ENCODE measurements around the gene PBX2. TPM values are rescaled to one million over a fixed set of nuclear protein-coding genes. Genes with fewer than 3 reads are reported as not detected.

PBX2 gene
- polyA plus RNA-seq (2013, experiment 1 of 2) = 227 TPM
- polyA plus RNA-seq (2013, experiment 2 of 2) = 188 TPM

- Histone ChIP-seq H3K4me1 (ENCODE audit: control insufficient read depth, insufficient read depth, low read length, poor library complexity, severe bottlenecking) (peaks cover 59% of the 10 kb centered on the region), H3K4me3 (ENCODE audit: extremely low read depth, insufficient read depth, low read length, poor library complexity, severe bottlenecking) (peak within 1 kb of the TSS; percentile 74), H3K36me3 (ENCODE audit: control insufficient read depth, insufficient read depth, low read length) (peaks cover 34% of the 10 kb centered on the region), H3K27ac (ENCODE audit: low read depth, low read length, severe bottlenecking) (peak within 1 kb of the TSS; percentile 82), H3K9me3 (ENCODE audit: control insufficient read depth, low read length) (no peaks in the 10 kb centered on the region)
- 0% methylated on average over 4 to 7 of the region's 23 CpGs for WGBS, 2 experiments (ENCODE audit: insufficient coverage in 2 of 2)
These were observed at the start of gene PBX2 for GRCh38 chr6:32190054-32190851. Gene PBX2 (minus strand): TSS chr6:32190202. CDS start chr6:32189915, 287 bp downstream.

GRCh38 chr6:32239462-32239861 lies 49.5 kb upstream of the PBX2 start:
- Histone ChIP-seq H3K4me1 (ENCODE audit: control insufficient read depth, insufficient read depth, low read length, poor library complexity, severe bottlenecking) (no peaks in the 10 kb centered on the region), H3K9me3 (ENCODE audit: control insufficient read depth, low read length) (no peaks in the 10 kb centered on the region), H3K36me3 (ENCODE audit: control insufficient read depth, insufficient read depth, low read length) (no peaks in the 10 kb centered on the region), H3K27ac (ENCODE audit: low read depth, low read length, severe bottlenecking) (no peak overlapping the region), H3K4me3 (ENCODE audit: extremely low read depth, insufficient read depth, low read length, poor library complexity, severe bottlenecking) (no peak overlapping the region)
- no CpG with 5 or more reads among the region's 2 CpGs for WGBS, 2 experiments (ENCODE audit: insufficient coverage in 2 of 2)

- 69 to 70% methylated on average over 2 of the region's 4 CpGs for WGBS, 2 experiments (ENCODE audit: insufficient coverage in 2 of 2)
- H3K4me3 ChIP-seq (ENCODE audit: extremely low read depth, insufficient read depth, low read length, poor library complexity, severe bottlenecking) = no peak overlapping the region
- H3K36me3 ChIP-seq (ENCODE audit: control insufficient read depth, insufficient read depth, low read length) = no peaks in the 10 kb centered on the region
- no peak overlapping the region for H3K27ac ChIP-seq (ENCODE audit: low read depth, low read length, severe bottlenecking)
- no peaks in the 10 kb centered on the region for H3K9me3 ChIP-seq (ENCODE audit: control insufficient read depth, low read length)
- no peaks in the 10 kb centered on the region for H3K4me1 ChIP-seq (ENCODE audit: control insufficient read depth, insufficient read depth, low read length, poor library complexity, severe bottlenecking)
These were observed 44.9 kb upstream of the PBX2 start for GRCh38 chr6:32234934-32235333.

GRCh38 chr6:32226434-32226833 lies 36.4 kb upstream of the PBX2 start:
- H3K4me1 ChIP-seq (ENCODE audit: control insufficient read depth, insufficient read depth, low read length, poor library complexity, severe bottlenecking) = no peaks in the 10 kb centered on the region
- H3K36me3 ChIP-seq (ENCODE audit: control insufficient read depth, insufficient read depth, low read length) = no peaks in the 10 kb centered on the region
- no peak overlapping the region for H3K4me3 ChIP-seq (ENCODE audit: extremely low read depth, insufficient read depth, low read length, poor library complexity, severe bottlenecking)
- H3K27ac ChIP-seq (ENCODE audit: low read depth, low read length, severe bottlenecking) = no peak overlapping the region
- WGBS, 2 experiments (ENCODE audit: insufficient coverage in 2 of 2) = 93 to 100% methylated on average over 1 to 7 of the region's 7 CpGs
- H3K9me3 ChIP-seq (ENCODE audit: control insufficient read depth, low read length) = no peaks in the 10 kb centered on the region

GRCh38 chr6:32224696-32225095 lies 34.7 kb upstream of the PBX2 start:
- H3K4me1 ChIP-seq (ENCODE audit: control insufficient read depth, insufficient read depth, low read length, poor library complexity, severe bottlenecking) = no peaks in the 10 kb centered on the region
- H3K36me3 ChIP-seq (ENCODE audit: control insufficient read depth, insufficient read depth, low read length) = no peaks in the 10 kb centered on the region
- WGBS, 2 experiments (ENCODE audit: insufficient coverage in 2 of 2) = 100% methylated on average over 1 of the region's 2 CpGs
- no peak overlapping the region for H3K4me3 ChIP-seq (ENCODE audit: extremely low read depth, insufficient read depth, low read length, poor library complexity, severe bottlenecking)
- H3K9me3 ChIP-seq (ENCODE audit: control insufficient read depth, low read length) = no peaks in the 10 kb centered on the region
- no peak overlapping the region for H3K27ac ChIP-seq (ENCODE audit: low read depth, low read length, severe bottlenecking)

- no peaks in the 10 kb centered on the region for H3K36me3 ChIP-seq (ENCODE audit: control insufficient read depth, insufficient read depth, low read length)
- no peaks in the 10 kb centered on the region for H3K9me3 ChIP-seq (ENCODE audit: control insufficient read depth, low read length)
- no peaks in the 10 kb centered on the region for H3K4me1 ChIP-seq (ENCODE audit: control insufficient read depth, insufficient read depth, low read length, poor library complexity, severe bottlenecking)
- H3K4me3 ChIP-seq (ENCODE audit: extremely low read depth, insufficient read depth, low read length, poor library complexity, severe bottlenecking) = peak within 1 kb of the TSS; percentile 9
- WGBS, 2 experiments (ENCODE audit: insufficient coverage in 2 of 2) = 60 to 65% methylated on average over 9 to 17 of the region's 20 CpGs
- H3K27ac ChIP-seq (ENCODE audit: low read depth, low read length, severe bottlenecking) = no peak within 1 kb of the TSS
These were observed 33.5 kb upstream of the PBX2 start, which contains the start of gene NOTCH4 for GRCh38 chr6:32223258-32224235. Gene NOTCH4 (minus strand): TSS chr6:32224067. CDS start chr6:32223928, 139 bp downstream.

GRCh38 chr6:32222333-32223230 lies 32.6 kb upstream of the PBX2 start:
- WGBS, 2 experiments (ENCODE audit: insufficient coverage in 2 of 2) = 95 to 97% methylated on average over 7 of the region's 8 CpGs
- peak overlapping the region; percentile 9 for H3K4me3 ChIP-seq (ENCODE audit: extremely low read depth, insufficient read depth, low read length, poor library complexity, severe bottlenecking)
- no peaks in the 10 kb centered on the region for H3K4me1 ChIP-seq (ENCODE audit: control insufficient read depth, insufficient read depth, low read length, poor library complexity, severe bottlenecking)
- no peak overlapping the region for H3K27ac ChIP-seq (ENCODE audit: low read depth, low read length, severe bottlenecking)
- no peaks in the 10 kb centered on the region for H3K9me3 ChIP-seq (ENCODE audit: control insufficient read depth, low read length)
- H3K36me3 ChIP-seq (ENCODE audit: control insufficient read depth, insufficient read depth, low read length) = no peaks in the 10 kb centered on the region

GRCh38 chr6:32220021-32220420 lies 30.0 kb upstream of the PBX2 start:
- no peaks in the 10 kb centered on the region for H3K9me3 ChIP-seq (ENCODE audit: control insufficient read depth, low read length)
- H3K4me3 ChIP-seq (ENCODE audit: extremely low read depth, insufficient read depth, low read length, poor library complexity, severe bottlenecking) = no peak overlapping the region
- no peaks in the 10 kb centered on the region for H3K4me1 ChIP-seq (ENCODE audit: control insufficient read depth, insufficient read depth, low read length, poor library complexity, severe bottlenecking)
- H3K27ac ChIP-seq (ENCODE audit: low read depth, low read length, severe bottlenecking) = no peak overlapping the region
- 88 to 100% methylated on average over 1 to 3 of the region's 4 CpGs for WGBS, 2 experiments (ENCODE audit: insufficient coverage in 2 of 2)
- H3K36me3 ChIP-seq (ENCODE audit: control insufficient read depth, insufficient read depth, low read length) = no peaks in the 10 kb centered on the region

- Histone ChIP-seq H3K36me3 (ENCODE audit: control insufficient read depth, insufficient read depth, low read length) (no peaks in the 10 kb centered on the region), H3K4me3 (ENCODE audit: extremely low read depth, insufficient read depth, low read length, poor library complexity, severe bottlenecking) (no peak overlapping the region), H3K9me3 (ENCODE audit: control insufficient read depth, low read length) (no peaks in the 10 kb centered on the region), H3K4me1 (ENCODE audit: control insufficient read depth, insufficient read depth, low read length, poor library complexity, severe bottlenecking) (no peaks in the 10 kb centered on the region), H3K27ac (ENCODE audit: low read depth, low read length, severe bottlenecking) (no peak overlapping the region)
- 91 to 93% methylated on average over 5 to 6 of the region's 7 CpGs for WGBS, 2 experiments (ENCODE audit: insufficient coverage in 2 of 2)
These were observed 28.2 kb upstream of the PBX2 start for GRCh38 chr6:32218167-32218566.

- H3K27ac ChIP-seq (ENCODE audit: low read depth, low read length, severe bottlenecking) = no peak overlapping the region
- H3K4me3 ChIP-seq (ENCODE audit: extremely low read depth, insufficient read depth, low read length, poor library complexity, severe bottlenecking) = no peak overlapping the region
- H3K36me3 ChIP-seq (ENCODE audit: control insufficient read depth, insufficient read depth, low read length) = no peaks in the 10 kb centered on the region
- H3K4me1 ChIP-seq (ENCODE audit: control insufficient read depth, insufficient read depth, low read length, poor library complexity, severe bottlenecking) = no peaks in the 10 kb centered on the region
- no peaks in the 10 kb centered on the region for H3K9me3 ChIP-seq (ENCODE audit: control insufficient read depth, low read length)
- 96% methylated on average over 8 to 10 of the region's 11 CpGs for WGBS, 2 experiments (ENCODE audit: insufficient coverage in 2 of 2)
These were observed 27.0 kb upstream of the PBX2 start for GRCh38 chr6:32216998-32217397.
